Measurements from ENCODE around the gene TUT7. TPM values are rescaled to one million over a fixed set of nuclear protein-coding genes. Genes with fewer than 3 reads are reported as not detected.

TUT7 gene
- 34.1 TPM for total RNA-seq

GRCh38 chr9:86354011-86354817, at the start of gene TUT7:
Gene TUT7, minus strand, starts transcription at chr9:86354410. Its CDS starts 1,211 bp downstream, at chr9:86353199.

DNA sequence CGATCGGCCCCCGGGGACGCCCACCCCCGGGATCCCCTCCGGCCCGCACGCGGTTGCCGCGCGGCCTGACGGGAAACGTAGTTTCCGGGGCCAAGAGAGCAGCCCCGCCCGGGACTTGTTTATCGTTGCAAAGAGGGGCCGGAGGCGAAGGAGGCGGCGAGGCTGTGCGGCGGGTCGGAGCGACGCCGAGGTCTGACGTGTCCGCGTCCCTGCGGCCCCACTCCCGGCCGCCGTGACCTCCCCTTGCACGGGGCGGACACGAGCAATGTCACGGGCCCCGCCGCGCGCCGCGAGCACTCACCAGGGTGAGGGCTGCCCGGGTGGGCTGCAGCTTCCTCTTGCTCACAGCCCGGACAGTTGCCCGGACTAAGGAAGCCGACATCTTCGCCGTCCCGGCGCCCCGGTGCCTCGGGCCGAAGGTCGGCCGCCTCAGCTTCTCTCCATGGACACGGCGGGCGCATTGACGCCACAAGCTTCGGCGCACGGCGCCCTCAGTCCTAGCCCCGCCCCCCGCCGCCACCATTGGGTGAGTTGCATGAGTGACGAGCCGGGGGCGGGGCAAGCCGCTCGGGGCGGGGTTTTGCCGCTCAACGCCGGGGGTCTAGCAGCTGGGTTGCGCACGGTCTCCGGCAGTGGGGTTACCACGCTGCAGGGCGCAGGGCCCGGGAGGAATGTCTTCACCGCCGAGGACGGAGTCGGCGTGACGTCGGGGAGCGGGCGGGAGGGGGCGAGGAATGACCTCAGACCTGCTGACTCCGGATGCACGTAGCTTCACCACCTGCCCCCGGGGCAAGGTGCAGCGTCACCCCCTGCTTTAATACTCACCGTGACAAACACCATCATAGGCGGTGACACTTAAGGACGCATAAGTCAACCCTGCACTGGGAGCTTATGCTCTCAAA, 71.9 kb downstream of the TUT7 start, which contains the start of gene ISCA1:
Gene ISCA1, minus strand, starts transcription at position 462 of the 902 bp plus-strand sequence. Its CDS starts 80 bp downstream, at position 382.

GRCh38 chr9:86259557-86259956, 94.7 kb downstream of the TUT7 start, which contains the start of gene C9orf153:
Gene C9orf153, minus strand, starts transcription at chr9:86259657. Its CDS starts 30,054 bp downstream, at chr9:86229603.

Small RNA genes lying within 50 kb of the gene (small RNA-seq; reads per million reads assigned to genes)
- gene RN7SKP264 = not detected

Other genes starting within 250 kb of the TUT7 start
- 0.46 TPM for gene C9orf153, start 94.8 kb downstream of the TUT7 start, total RNA-seq
- 93.4 TPM for gene ISCA1, start 71.9 kb downstream of the TUT7 start, total RNA-seq

Measured in diencephalon (tissue), 1 donor.